ENCODE data around the gene MAPK10. TPM values are rescaled to one million over a fixed set of nuclear protein-coding genes. Genes with fewer than 3 reads are reported as not detected.

Gene MAPK10
- total and polyA plus RNA-seq, 2 of the 8 experiments (the other 6 are each of a cell fraction or from before 2014, with no cell fraction given): 2.5 to 3.1 TPM

- 0 out of 2 replicates have a peak overlapping the region, but pooled peaks have one; percentile 52 for H2BK20ac ChIP-seq (ENCODE audit: low read length)
- no peak overlapping the region for H4K8ac ChIP-seq (ENCODE audit: extremely low read depth, insufficient read depth, low read length)
- no peak overlapping the region for H3K9ac ChIP-seq (replicated peaks in 1 of 4; ENCODE audit: extremely low read depth in 1 of 4, low read depth in 3 of 4, low read length in 3 of 4)
- no peak overlapping the region for H3K56ac ChIP-seq (replicated peaks; ENCODE audit: insufficient read length, low read depth, low read length)
- H3K23me2 ChIP-seq (ENCODE audit: low read depth, low read length): no peaks in the 10 kb centered on the region
- FAIRE-seq: no peak
- peak; percentile 73 for TF ChIP-seq YY1 (IDR thresholded peaks at IDR 0.05; ENCODE audit: low read depth, low read length)
- TF ChIP-seq BACH1 (IDR thresholded peaks at IDR 0.05; ENCODE audit: low read length): no peak
- TF ChIP-seq CEBPB (IDR thresholded peaks at IDR 0.05; ENCODE audit: low read depth, low read length): no peak
- peaks cover 0 to 17% (median 5%) of the 10 kb centered on the region in 4 experiments; a peak in 5 of 7 replicates for H3K4me1 ChIP-seq (replicated peaks in 1 of 4; ENCODE audit: control insufficient read depth in 3 of 4, insufficient read depth in 4 of 4, low read length in 3 of 4)
- no peak overlapping the region for H2AK5ac ChIP-seq (ENCODE audit: low read depth, low read length)
- H2AFZ ChIP-seq (ENCODE audit: low read length): peak overlapping the region; percentile 84; the same call in 1 of the 2 replicates
- no peak overlapping the region for H3K4ac ChIP-seq (replicated peaks; ENCODE audit: insufficient read length, low read depth, low read length)
- POLR2A ChIA-PET (ENCODE audit: partially characterized antibody): no interaction called here
- no peak overlapping the region for H3K23ac ChIP-seq (ENCODE audit: insufficient read length)
- no peaks in the 10 kb centered on the region for H3K79me2 ChIP-seq (ENCODE audit: control insufficient read depth in 1 of 2, insufficient read depth in 2 of 2, low read length in 2 of 2)
- no peaks in the 10 kb centered on the region for H3K9me3 ChIP-seq (ENCODE audit: insufficient read depth in 2 of 2, low read depth in 1 of 2, low read length in 1 of 2)
- H4K20me1 ChIP-seq (replicated peaks in 1 of 2; ENCODE audit: control insufficient read depth in 1 of 2, insufficient read depth in 2 of 2, low read length in 2 of 2): no peaks in the 10 kb centered on the region
- H3K27me3 ChIP-seq (replicated peaks in 1 of 4; ENCODE audit: control insufficient read depth in 3 of 4, extremely low read depth in 1 of 4, insufficient read depth in 3 of 4, low read length in 3 of 4): no peaks in the 10 kb centered on the region
- WGBS, 2 experiments (ENCODE audit: extremely low coverage in 1 of 2, insufficient coverage in 1 of 2, insufficient read length in 1 of 2, insufficient replicate concordance in 2 of 2, low coverage in 1 of 2, low lambda C conversion rate in 2 of 2, missing lambda C conversion rate in 1 of 2): 86% methylated on average over 17 of the region's 17 CpGs; no CpG with 5 or more reads in 1 of the 2 experiments
- CTCF ChIA-PET (ENCODE audit: partially characterized antibody): interaction anchor here (0.6 to 3.0 kb wide), 10 partner anchors 9 to 539 kb away, joined by 3 to 15 read pairs (median 3); no protein-coding TSS in a partner anchor
- no peak overlapping the region for H3K4me3 ChIP-seq (ENCODE audit: extremely low read depth in 1 of 4, insufficient read depth in 2 of 4, low read depth in 3 of 4, low read length in 4 of 4)
- no peak overlapping the region for H4K91ac ChIP-seq (replicated peaks; ENCODE audit: insufficient read length, low read length)
- no peak overlapping the region for H2BK15ac ChIP-seq (ENCODE audit: low read length)
- no peak overlapping the region for H3K27ac ChIP-seq (ENCODE audit: low read depth, low read length)
- H2BK120ac ChIP-seq (replicated peaks; ENCODE audit: low read depth, low read length): no peak overlapping the region
- DNase-seq (ENCODE audit: low read depth in 1 of 2, low spot score in 2 of 2): no peak
- H2BK12ac ChIP-seq (ENCODE audit: low read depth, low read length): peak overlapping the region; percentile 76; the same call in 1 of the 2 replicates
- no peak overlapping the region for H4K5ac ChIP-seq (ENCODE audit: insufficient read length, low read depth, low read length)
- no peaks in the 10 kb centered on the region for H3K79me1 ChIP-seq (ENCODE audit: low read depth, low read length)
- no peaks in the 10 kb centered on the region for H3K36me3 ChIP-seq (ENCODE audit: control insufficient read depth in 2 of 4, insufficient read depth in 4 of 4, low read length in 3 of 4)
- no peak overlapping the region for H3K14ac ChIP-seq (ENCODE audit: insufficient read length)
- H3K18ac ChIP-seq (ENCODE audit: extremely low read depth, low read length): peak overlapping the region; percentile 81; the same call in 1 of the 2 replicates
- peak overlapping the region; percentile 61; the same call in 1 of the 2 replicates for H2BK5ac ChIP-seq (ENCODE audit: low read depth, low read length)
- H3K4me2 ChIP-seq (ENCODE audit: insufficient read depth in 1 of 2, low read depth in 2 of 2, low read length in 2 of 2): peak overlapping the region in 1 of 2 experiments; percentile 28; a peak in 1 of 4 replicates
Observed at GRCh38 chr4:85956293-85956945, 403.4 kb downstream of the MAPK10 start.
